Rectal smooth muscle tissue (tissue), 1 donor: ENCODE data around the gene FBXO38.

ENCODE experiments used
- H3K27ac ChIP-seq: one replicate; pipeline ENCODE4 v1.7.0; 2013; ENCODE audit warnings: low read depth, low read length, inconsistent platforms
- H3K27me3 ChIP-seq: one replicate; pipeline ENCODE4 v1.7.0; 2013; ENCODE audit warnings: low read length; ENCODE audit not compliant: control insufficient read depth, insufficient read depth
- H3K36me3 ChIP-seq: one replicate; pipeline ENCODE4 v1.7.0; 2013; ENCODE audit warnings: low read length; ENCODE audit not compliant: control insufficient read depth, insufficient read depth
- H3K4me1 ChIP-seq: one replicate; pipeline ENCODE4 v1.7.0; 2013; ENCODE audit warnings: low read length; ENCODE audit not compliant: control insufficient read depth, insufficient read depth
- H3K4me3 ChIP-seq: one replicate; pipeline ENCODE4 v1.7.0; 2013; ENCODE audit warnings: low read length
- H3K9ac ChIP-seq: one replicate; pipeline ENCODE4 v1.7.0; 2013; ENCODE audit warnings: low read length

Gene FBXO38

DNA sequence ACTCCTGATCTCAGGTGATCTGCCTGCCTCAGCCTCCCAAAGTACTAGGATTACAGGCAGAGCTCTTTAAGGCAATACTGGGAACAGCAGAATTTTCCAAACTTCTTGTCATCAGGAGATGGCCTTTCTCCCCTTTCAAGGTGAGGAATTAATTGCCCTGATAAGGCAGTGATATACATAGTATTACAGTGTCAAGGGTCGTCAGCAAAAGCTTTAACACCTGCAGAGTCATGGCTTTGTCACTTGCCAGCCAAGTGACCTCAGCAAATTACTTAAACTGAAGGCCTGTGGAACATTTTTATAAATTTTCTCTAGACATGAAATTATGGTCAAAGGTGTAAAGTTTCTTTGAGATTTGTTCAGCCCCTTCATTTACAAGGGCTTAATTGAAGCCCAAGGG, 59.5 kb downstream of the FBXO38 start:
- H3K27me3 ChIP-seq, result no peaks in the 10 kb centered on the region
- H3K36me3 ChIP-seq, result peaks cover 6% of the 10 kb centered on the region
- H3K4me3 ChIP-seq, result no peak overlapping the region
- no peak overlapping the region for H3K27ac ChIP-seq
- no peak overlapping the region for H3K9ac ChIP-seq
- H3K4me1 ChIP-seq, result no peaks in the 10 kb centered on the region

DNA sequence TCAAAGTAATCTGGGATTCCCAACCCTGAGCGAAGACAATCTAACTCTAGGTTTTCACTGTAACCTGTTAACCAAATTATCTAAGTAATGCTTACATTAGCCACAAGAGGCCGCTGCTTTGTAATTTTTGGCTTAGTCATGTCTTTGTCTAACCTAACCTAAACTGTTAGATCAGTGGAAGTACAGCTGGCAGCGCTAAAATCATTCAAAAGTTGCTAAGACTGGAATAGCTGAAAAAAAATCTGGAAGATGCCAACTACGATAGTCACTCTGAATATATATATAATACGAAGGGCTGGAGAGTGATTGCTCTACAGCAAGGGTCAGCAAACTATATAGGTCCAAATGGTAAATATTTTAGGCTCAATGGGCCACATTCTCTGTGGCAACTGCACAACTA, 60.2 kb downstream of the FBXO38 start:
- Histone ChIP-seq H3K27ac (no peak overlapping the region), H3K36me3 (peaks cover 1% of the 10 kb centered on the region), H3K4me3 (no peak overlapping the region), H3K4me1 (no peaks in the 10 kb centered on the region), H3K9ac (no peak overlapping the region), H3K27me3 (no peaks in the 10 kb centered on the region)

DNA sequence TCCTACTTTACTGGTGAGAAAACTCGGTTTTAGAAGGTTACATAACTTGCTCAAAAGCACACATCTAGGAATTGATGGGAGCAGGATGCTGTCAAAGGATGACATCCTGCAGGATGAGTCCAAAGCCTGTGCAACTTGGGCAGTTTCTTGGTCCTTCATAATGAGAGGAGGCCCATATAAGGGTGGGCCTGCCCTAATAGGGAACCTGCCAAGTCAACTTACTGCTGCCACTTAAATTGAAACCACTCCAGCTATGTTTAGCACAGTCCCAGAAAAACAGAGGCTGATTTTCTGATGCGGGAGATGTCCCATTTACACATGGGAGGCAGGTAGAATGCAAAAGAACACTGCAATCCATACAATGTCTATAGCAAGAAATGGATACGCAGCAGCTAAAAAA, 61.8 kb downstream of the FBXO38 start:
- no peaks in the 10 kb centered on the region for H3K36me3 ChIP-seq
- no peak overlapping the region for H3K4me3 ChIP-seq
- no peak overlapping the region for H3K9ac ChIP-seq
- no peak overlapping the region for H3K27ac ChIP-seq
- H3K4me1 ChIP-seq, result no peaks in the 10 kb centered on the region
- H3K27me3 ChIP-seq, result no peaks in the 10 kb centered on the region

DNA sequence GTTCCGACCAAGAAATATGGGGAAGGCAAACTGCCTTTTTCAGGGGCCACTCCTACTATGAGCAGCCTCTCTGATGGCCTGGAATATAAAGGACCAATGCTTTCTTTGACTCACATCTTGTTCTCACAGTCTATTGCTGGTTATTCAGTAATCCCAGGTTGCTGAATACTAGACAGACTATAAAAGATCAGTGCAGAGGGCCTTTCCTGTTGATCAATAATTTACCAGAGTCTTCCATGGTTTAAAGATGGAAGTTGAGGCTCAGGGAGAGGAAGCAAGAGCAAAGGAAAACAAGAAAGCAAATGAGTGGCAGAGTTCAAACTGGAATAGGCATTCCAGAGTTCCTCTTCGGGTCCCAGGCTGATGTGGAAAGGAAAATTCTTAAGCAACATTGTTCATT, 62.9 kb downstream of the FBXO38 start:
- Histone ChIP-seq H3K27me3 (no peaks in the 10 kb centered on the region), H3K9ac (no peak overlapping the region), H3K4me3 (no peak overlapping the region), H3K27ac (no peak overlapping the region), H3K4me1 (no peaks in the 10 kb centered on the region), H3K36me3 (no peaks in the 10 kb centered on the region)

DNA sequence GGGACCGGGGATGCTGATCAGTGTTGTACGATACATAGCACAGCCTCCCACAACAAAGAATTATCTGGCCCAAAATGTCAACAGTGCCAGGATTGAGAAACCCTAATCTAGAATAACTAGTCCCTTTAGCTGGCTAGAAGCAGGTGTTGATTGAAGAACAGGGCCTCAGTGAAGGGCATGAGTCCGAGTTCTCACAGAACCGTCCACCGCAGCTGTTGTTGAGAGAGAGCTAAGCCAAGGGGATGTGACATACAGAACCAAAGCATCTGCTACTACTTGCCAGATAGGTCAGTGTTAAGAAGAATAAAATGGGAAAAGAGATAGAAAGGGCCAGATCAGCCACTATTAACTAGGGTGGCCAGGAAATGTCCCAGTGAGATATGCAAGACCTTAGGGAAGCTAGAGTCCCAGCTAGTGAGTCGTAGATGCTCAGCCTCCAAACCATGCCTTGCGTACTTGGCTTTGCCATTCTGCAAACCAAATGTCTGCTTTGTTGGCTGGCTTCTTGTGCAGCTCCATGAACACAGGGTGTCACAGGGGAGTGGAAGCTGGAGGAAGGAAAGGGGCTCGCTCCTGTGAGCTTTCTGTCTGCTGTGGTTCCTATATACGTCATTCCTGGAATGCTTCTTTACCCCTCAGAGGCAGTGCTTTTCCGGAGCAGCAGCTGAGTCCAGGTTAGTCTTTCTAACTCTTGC, 68.9 kb downstream of the FBXO38 start:
- Histone ChIP-seq H3K36me3 (no peaks in the 10 kb centered on the region), H3K9ac (no peak overlapping the region), H3K27me3 (no peaks in the 10 kb centered on the region), H3K4me1 (no peaks in the 10 kb centered on the region), H3K27ac (no peak overlapping the region), H3K4me3 (no peak overlapping the region)

DNA sequence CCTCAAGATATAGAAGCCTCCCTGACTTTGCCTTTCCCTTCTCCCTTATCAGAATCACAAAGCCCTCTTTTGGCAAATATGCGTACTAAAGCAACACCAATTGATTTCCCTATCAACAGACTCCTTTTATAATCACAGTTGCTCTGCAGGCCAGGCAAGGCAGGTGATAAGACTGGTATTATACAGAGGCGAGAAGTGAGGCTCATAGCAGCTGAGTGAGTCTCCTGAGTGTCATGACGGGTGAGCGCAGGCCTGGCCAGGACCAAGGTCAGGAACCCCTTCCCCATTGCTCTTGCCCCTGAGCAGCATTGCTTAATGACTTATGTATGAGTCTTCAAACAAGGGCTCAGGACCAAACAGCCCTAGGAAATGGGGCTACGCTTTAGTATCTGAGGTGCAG, 70.8 kb downstream of the FBXO38 start:
- Histone ChIP-seq H3K27ac (no peak overlapping the region), H3K9ac (no peak overlapping the region), H3K4me3 (no peak overlapping the region), H3K27me3 (no peaks in the 10 kb centered on the region), H3K36me3 (no peaks in the 10 kb centered on the region), H3K4me1 (no peaks in the 10 kb centered on the region)

DNA sequence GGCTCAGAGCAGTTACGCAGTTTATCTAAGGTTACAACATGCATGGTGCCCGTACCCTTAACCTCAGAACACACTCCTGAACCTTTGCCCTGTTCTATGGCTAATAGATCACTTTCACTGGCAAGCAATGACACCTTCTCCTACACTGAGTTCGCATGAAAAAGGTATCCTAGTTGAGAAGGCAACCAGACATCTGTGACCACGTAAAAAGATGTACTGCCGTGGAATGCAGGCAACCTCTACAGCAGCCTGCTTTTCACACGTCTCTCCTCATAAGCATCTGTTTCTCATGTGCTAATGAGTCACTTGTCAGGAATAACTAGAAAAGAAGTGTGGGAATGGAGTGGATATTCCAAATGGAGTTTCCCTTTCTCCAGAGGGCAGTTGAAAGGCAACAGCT, 71.4 kb downstream of the FBXO38 start:
- no peak overlapping the region for H3K4me3 ChIP-seq
- H3K27me3 ChIP-seq, result no peaks in the 10 kb centered on the region
- no peaks in the 10 kb centered on the region for H3K4me1 ChIP-seq
- H3K27ac ChIP-seq, result no peak overlapping the region
- H3K36me3 ChIP-seq, result no peaks in the 10 kb centered on the region
- no peak overlapping the region for H3K9ac ChIP-seq

DNA sequence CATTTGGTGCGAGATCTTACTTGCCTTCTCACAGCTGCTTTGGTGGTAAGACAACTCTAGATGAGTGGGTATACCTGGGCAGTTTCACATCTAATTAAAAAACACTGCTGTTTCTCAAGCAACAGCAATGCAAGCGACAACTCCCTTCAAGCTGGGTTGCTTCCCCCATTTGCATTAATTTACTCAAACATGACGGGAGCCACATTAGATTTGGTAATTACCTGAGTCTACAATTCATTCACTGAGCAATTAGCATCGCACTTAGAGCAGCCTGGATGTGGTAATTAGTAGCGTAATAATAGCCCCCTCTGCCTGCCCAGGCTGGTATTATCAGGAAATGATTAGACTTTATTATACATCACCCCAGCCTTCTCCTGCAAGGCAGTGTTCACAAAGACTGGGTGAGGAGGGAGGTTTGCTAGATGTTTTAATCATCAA, 73.4 kb downstream of the FBXO38 start:
- Histone ChIP-seq H3K4me1 (no peaks in the 10 kb centered on the region), H3K36me3 (no peaks in the 10 kb centered on the region), H3K27me3 (no peaks in the 10 kb centered on the region), H3K27ac (no peak overlapping the region), H3K4me3 (no peak overlapping the region), H3K9ac (no peak overlapping the region)

DNA sequence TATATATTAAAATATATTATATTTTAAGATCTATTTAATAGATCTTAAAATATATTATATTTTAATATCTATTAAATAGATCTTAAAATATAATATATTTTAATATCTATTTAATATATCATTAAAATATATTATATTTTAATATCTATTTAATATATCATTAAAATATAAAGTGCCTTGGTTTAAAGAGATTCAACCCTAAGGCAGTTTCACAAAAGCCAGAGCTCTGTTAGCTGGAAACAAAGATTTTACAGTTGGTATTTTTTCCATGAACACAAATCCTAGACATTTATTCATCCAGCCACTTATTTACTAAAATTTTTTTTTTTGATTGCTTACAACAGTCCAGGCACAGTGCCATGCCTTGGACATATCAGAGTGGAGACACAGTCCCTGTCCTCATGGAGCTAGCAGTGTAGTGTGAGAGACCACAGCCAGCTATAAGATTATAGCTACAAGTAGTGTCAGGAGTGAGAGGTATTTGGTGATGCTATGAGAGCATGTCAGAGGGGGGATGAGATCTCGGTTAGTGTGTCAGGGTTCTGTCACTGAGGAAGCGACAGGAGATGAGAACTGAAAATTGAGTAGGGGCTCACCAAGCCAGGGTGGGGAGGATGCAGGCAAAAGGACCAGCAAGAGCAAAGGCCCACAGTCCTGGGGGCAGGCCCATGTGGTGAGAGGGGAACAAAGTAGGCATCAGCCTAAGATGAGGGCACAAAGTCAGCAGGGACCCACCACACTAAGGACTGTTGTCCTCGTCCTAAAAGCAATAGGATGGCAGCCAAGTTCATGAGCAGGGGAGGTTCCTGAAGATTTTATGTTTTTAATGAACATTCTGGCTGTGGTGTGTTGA, 74.5 kb downstream of the FBXO38 start:
- H3K9ac ChIP-seq, result no peak overlapping the region
- H3K27me3 ChIP-seq, result no peaks in the 10 kb centered on the region
- H3K4me1 ChIP-seq, result no peaks in the 10 kb centered on the region
- H3K4me3 ChIP-seq, result no peak overlapping the region
- H3K27ac ChIP-seq, result no peak overlapping the region
- H3K36me3 ChIP-seq, result no peaks in the 10 kb centered on the region

DNA sequence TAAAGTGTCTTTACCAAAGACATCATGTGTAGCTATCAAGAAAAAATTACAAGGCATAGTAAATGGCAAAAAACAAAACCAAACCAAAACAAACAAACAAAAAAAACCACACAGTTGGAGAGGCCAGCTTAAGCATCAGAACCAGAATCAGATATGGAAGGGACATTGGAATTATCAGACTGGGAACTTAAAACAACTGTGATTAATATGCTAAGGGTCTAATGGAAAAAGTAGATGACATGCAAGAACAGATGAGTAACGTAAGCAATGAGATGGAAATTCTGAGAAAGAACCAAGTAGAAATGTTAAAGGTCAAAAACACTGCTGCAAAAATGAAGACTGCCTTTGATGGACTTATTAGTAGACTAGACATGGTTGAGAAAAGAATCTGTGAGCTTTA, 75.9 kb downstream of the FBXO38 start:
- Histone ChIP-seq H3K9ac (no peak overlapping the region), H3K36me3 (no peaks in the 10 kb centered on the region), H3K27ac (no peak overlapping the region), H3K4me1 (no peaks in the 10 kb centered on the region), H3K4me3 (no peak overlapping the region), H3K27me3 (no peaks in the 10 kb centered on the region)

DNA sequence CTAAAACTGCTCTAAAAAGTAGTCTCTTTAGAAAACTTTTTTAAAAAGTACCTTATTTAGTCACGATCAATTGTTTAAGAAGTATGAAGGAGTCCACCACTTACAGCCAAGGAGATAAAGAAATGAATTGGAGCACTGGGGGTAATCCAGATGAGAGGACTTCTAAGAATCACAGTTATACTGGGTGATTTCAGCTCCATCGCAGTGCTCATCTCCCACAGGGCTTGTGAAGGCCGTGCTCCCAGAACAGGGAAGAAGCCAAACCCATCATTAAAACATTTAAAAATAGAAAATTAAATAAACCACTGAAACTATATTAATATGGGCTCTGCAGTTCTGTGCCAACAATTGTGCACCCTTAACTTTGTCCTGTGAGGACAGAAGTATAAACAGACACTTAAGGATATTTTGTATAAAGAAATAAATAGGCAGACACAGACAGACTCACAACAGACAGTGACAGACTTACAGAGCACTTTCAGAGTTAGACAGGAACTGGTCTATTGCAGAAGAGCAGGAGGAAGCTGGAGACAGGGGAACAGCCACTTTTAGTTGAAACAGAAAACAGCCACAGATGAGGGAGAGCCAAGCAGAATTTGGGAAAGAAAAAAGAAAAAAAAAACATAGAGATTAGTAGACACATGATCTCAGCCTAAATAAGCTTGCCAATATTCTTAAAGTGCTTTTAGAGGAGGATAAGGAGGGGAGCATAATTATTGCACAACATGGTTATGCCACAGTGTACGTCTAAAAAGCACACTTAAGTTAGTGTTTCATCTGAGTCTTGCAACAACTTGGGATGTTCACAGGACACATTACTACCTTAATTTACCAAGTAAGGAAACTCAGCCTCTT, 81.8 kb downstream of the FBXO38 start:
- Histone ChIP-seq H3K27ac (peak overlapping the region; percentile 28), H3K36me3 (no peaks in the 10 kb centered on the region), H3K9ac (no peak overlapping the region), H3K4me3 (no peak overlapping the region), H3K27me3 (no peaks in the 10 kb centered on the region), H3K4me1 (peaks cover 7% of the 10 kb centered on the region)

DNA sequence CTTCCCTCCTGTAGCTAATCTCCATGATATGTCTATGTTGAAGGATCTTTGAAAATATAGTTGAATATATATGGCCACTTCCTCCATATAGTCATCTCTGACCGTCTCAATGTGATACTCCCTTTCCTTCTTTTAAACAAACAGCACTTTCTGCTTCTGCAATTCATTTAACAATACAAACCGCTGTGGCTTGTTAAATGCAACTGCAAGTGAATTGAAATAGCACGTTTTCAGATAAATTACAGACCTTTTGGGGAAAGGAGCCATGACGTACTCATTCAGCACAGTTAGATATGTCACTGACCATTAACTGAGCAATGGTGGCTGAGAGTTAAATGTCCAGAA, 82.5 kb downstream of the FBXO38 start:
- Histone ChIP-seq H3K27ac (no peak overlapping the region), H3K27me3 (no peaks in the 10 kb centered on the region), H3K9ac (no peak overlapping the region), H3K4me3 (no peak overlapping the region), H3K4me1 (peaks cover 7% of the 10 kb centered on the region), H3K36me3 (no peaks in the 10 kb centered on the region)
